HEK293T (cell line): ENCODE data around the gene FBLN1.

ENCODE experiments used
- CTCF ChIA-PET: fragments of 350-600 bp; formaldehyde crosslinking; extraction: SDS; loops from one replicate; lab custom pipeline; 2021; ENCODE audit warnings: antibody characterized with exemption, inconsistent platforms; lab: Yijun Ruan, JAX
- POLR2A ChIA-PET: fragments of 350-600 bp; formaldehyde crosslinking; extraction: SDS; loops from one replicate; lab custom pipeline; 2020; ENCODE audit warnings: antibody characterized with exemption, inconsistent platforms; lab: Yijun Ruan, JAX
- DNase-seq: peaks from one replicate; pipeline ENCODE4 v3.0.0; 2012; ENCODE audit warnings: mixed read lengths; ENCODE audit errors: extremely low spot score
- ARNT ChIP-seq: fragments of 450-650 bp; IDR thresholded peaks from 2 replicates; pipeline ENCODE4 v1.6.1; 2017; ENCODE audit warnings: mild to moderate bottlenecking
- BHLHE40 ChIP-seq: fragments of 450-650 bp; IDR thresholded peaks from 2 replicates; pipeline ENCODE4 v1.6.1; 2016; ENCODE audit warnings: mild to moderate bottlenecking, moderate library complexity, borderline replicate concordance
- CTBP1 ChIP-seq: fragments of 450-650 bp; IDR thresholded peaks from 2 replicates; pipeline ENCODE4 v1.6.1; 2016; ENCODE audit warnings: borderline replicate concordance
- ELF4 ChIP-seq: fragments of 450-650 bp; IDR thresholded peaks from 2 replicates; pipeline ENCODE4 v1.6.1; 2017; ENCODE audit warnings: antibody characterized with exemption
- FOXA1 ChIP-seq: fragments of 450-650 bp; IDR thresholded peaks from 2 replicates; pipeline ENCODE4 v1.6.1; 2016; ENCODE audit warnings: mild to moderate bottlenecking
- FOXK2 ChIP-seq: fragments of 450-650 bp; IDR thresholded peaks from 2 replicates; pipeline ENCODE4 v1.6.1; 2016; ENCODE audit warnings: mild to moderate bottlenecking
- FOXM1 ChIP-seq: fragments of 450-650 bp; IDR thresholded peaks from 2 replicates; pipeline ENCODE4 v1.6.1; 2017; ENCODE audit warnings: mild to moderate bottlenecking, borderline replicate concordance
- HDGF ChIP-seq: fragments of 450-650 bp; IDR thresholded peaks from 2 replicates; pipeline ENCODE4 v1.6.1; 2017; ENCODE audit warnings: antibody characterized with exemption, borderline replicate concordance
- L3MBTL2 ChIP-seq: fragments of 450-650 bp; conservative IDR thresholded peaks from 2 replicates; pipeline ENCODE4 v1.6.1; 2016; ENCODE audit warnings: mild to moderate bottlenecking
- LEF1 ChIP-seq: fragments of 450-650 bp; IDR thresholded peaks from 2 replicates; pipeline ENCODE4 v1.6.1; 2017; ENCODE audit warnings: mild to moderate bottlenecking, borderline replicate concordance
- NFRKB ChIP-seq: fragments of 450-650 bp; IDR thresholded peaks from 2 replicates; pipeline ENCODE4 v1.6.1; 2016; ENCODE audit warnings: mild to moderate bottlenecking, moderate library complexity
- PKNOX1 ChIP-seq: fragments of 450-650 bp; IDR thresholded peaks from 2 replicates; pipeline ENCODE4 v1.6.1; 2016
- SP1 ChIP-seq: fragments of 450-650 bp; IDR thresholded peaks from 2 replicates; pipeline ENCODE4 v1.6.1; 2017
- SUZ12 ChIP-seq: fragments of 450-650 bp; IDR thresholded peaks from 2 replicates; pipeline ENCODE4 v1.6.1; 2016; ENCODE audit warnings: mild to moderate bottlenecking
- TARDBP ChIP-seq: fragments of 450-650 bp; IDR thresholded peaks from 2 replicates; pipeline ENCODE4 v1.6.1; 2016
- ZNF384 ChIP-seq: fragments of 450-650 bp; IDR thresholded peaks from 2 replicates; pipeline ENCODE4 v1.6.1; 2016

The FBLN1 gene

DNA sequence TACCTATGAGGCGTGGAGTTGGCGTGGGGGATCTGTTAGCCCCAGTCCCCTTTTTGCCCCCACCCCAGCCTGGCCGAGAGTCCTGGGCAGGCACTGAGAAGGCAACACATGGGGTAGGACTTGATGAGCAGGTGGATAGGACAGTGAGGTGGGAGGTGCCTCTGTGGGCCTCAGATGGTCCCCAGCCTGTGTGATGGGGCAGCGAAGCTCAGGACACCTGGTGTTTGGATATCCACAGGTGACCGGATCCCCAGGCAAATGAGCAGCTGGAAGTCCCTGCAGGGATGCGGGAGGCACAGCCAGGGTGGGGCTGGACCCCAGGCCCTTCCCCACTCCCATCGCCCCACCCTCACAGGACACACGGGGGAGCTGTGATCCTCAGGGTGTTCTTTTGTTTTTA is 9.7 kb downstream of the FBLN1 start:
- CTCF ChIA-PET, result no interaction called here
- POLR2A ChIA-PET, result interaction anchor here (1.0 kb wide), 1 partner anchor 9 kb away, joined by 5 read pairs; no protein-coding TSS in a partner anchor
- no peak for DNase-seq
- TF ChIP-seq CTBP1, result no peak
- no peak for TF ChIP-seq SUZ12
- TF ChIP-seq LEF1, result no peak
- no peak for TF ChIP-seq FOXM1
- no peak for TF ChIP-seq FOXK2
- TF ChIP-seq ZNF384, result no peak
- no peak for TF ChIP-seq NFRKB
- no peak for TF ChIP-seq BHLHE40

DNA sequence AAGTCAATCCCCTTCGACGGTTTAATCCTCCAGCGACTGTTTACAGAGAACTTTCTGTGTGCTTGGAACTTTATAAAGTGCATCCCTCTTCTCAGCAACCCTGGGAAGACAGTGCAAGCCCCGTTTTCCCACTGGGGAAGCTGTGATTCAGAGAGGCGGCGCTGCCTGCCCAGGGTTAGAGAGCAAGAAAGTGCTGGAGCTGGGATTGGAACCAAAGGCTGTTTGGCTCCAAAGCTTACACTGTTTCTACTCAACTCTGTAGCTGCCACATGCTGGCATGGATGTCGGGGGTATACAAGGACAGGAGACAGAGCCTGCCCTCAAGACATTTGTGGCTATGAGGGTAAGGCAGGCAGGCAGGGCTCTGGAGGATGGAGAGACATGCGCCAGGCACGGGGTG is 13.0 kb downstream of the FBLN1 start:
- TF ChIP-seq BHLHE40 (no peak), SP1 (no peak), FOXA1 (no peak), TARDBP (no peak)
- no peak for DNase-seq
- CTCF ChIA-PET, result no interaction called here
- POLR2A ChIA-PET, result no interaction called here

GRCh38 chr22:45516163-45516562 is 13.5 kb downstream of the FBLN1 start:
- no peak for TF ChIP-seq SP1
- POLR2A ChIA-PET, result no interaction called here
- CTCF ChIA-PET, result no interaction called here
- no peak for DNase-seq

DNA sequence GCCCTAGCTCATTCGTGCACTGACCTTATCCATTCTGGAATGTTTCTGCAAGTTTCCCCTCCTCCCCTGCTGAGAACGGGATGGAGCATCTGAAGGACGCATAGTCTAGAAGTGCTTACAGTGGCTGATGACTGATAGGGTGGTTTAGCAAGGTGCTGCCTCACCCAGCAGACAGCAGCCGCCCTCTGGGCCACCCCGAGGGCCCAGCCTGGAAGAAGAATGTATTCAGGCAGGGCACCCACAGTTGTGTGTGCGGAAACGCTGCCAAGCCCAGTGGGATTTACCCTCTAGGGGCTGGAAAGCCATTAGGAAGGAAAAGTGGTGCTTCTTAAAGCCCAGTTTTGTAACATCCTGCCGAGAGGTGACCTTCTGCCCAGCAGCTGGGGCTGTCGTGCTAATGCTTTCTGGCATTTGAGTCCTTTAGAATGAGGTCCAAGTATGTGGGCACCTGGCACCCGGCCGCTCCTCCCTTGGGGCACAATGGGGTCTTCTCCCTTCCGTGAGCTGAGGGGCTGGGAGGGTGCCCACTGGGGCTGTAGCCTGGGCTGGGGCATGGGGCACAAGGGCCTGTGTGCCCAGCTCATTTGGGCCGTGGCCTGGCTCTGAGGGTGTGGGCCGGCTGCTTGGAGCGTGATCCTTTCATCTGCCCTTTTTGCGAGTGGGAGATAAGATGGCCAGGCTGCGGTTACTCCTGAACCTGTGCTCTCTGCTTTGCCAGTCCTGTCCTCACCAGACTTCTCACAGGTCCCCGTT is 14.4 kb downstream of the FBLN1 start:
- POLR2A ChIA-PET, result no interaction called here
- no peak for TF ChIP-seq BHLHE40
- no peak for TF ChIP-seq LEF1
- no peak for TF ChIP-seq TARDBP
- TF ChIP-seq ELF4, result no peak
- no peak for TF ChIP-seq ARNT
- no peak for TF ChIP-seq SUZ12
- no peak for TF ChIP-seq FOXA1
- no peak for TF ChIP-seq FOXM1
- no peak for TF ChIP-seq FOXK2
- no peak for TF ChIP-seq SP1
- no peak for TF ChIP-seq ZNF384
- no peak for TF ChIP-seq CTBP1
- no peak for TF ChIP-seq PKNOX1
- TF ChIP-seq L3MBTL2, result no peak
- DNase-seq, result no peak
- CTCF ChIA-PET, result no interaction called here

- TF ChIP-seq ZNF384 (no peak), BHLHE40 (no peak), HDGF (no peak), FOXM1 (no peak), NFRKB (no peak), PKNOX1 (no peak), SP1 (no peak), LEF1 (no peak), FOXA1 (no peak), FOXK2 (no peak), SUZ12 (no peak), ELF4 (no peak), CTBP1 (no peak), TARDBP (no peak), L3MBTL2 (no peak), ARNT (no peak)
- POLR2A ChIA-PET, result no interaction called here
- CTCF ChIA-PET, result no interaction called here
- no peak for DNase-seq
Measured at GRCh38 chr22:45518136-45518535, 15.5 kb downstream of the FBLN1 start.

DNA sequence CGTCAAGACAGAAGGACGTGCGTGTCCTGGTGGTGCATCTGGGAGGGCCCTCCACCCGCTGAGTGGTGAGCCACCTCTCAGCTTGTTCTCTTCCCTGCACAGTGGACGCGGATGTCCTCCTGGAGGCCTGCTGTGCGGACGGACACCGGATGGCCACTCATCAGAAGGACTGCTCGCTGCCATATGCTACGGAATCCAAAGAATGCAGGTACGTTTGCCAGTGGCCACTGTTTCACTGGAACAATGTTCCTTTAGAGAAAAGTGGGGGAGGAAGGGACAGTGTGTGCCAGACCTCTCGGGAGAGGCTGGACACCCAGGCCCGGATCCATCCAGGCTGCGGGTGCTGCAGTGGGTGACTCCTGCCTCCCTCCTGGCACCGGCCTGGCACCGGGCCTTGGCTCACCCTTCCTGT is 15.9 kb downstream of the FBLN1 start:
- no peak for DNase-seq
- ChIA-PET POLR2A (no interaction called here), CTCF (no interaction called here)
- no peak for TF ChIP-seq ZNF384
- no peak for TF ChIP-seq FOXM1
- no peak for TF ChIP-seq ARNT
- no peak for TF ChIP-seq HDGF
- TF ChIP-seq SP1, result no peak
- no peak for TF ChIP-seq NFRKB

- no peak for DNase-seq
- ChIA-PET CTCF (no interaction called here), POLR2A (no interaction called here)
- TF ChIP-seq ARNT, result no peak
- TF ChIP-seq FOXA1, result no peak
- no peak for TF ChIP-seq ZNF384
- no peak for TF ChIP-seq TARDBP
- no peak for TF ChIP-seq ELF4
- no peak for TF ChIP-seq CTBP1
- TF ChIP-seq FOXK2, result no peak
- TF ChIP-seq HDGF, result no peak
- TF ChIP-seq LEF1, result no peak
- TF ChIP-seq FOXM1, result no peak
- no peak for TF ChIP-seq PKNOX1
- no peak for TF ChIP-seq NFRKB
- TF ChIP-seq SUZ12, result no peak
- no peak for TF ChIP-seq L3MBTL2
- TF ChIP-seq SP1, result no peak
Measured at GRCh38 chr22:45521178-45521577, 18.5 kb downstream of the FBLN1 start.
